ENCODE data around the gene MSL3B.

The MSL3B gene

GRCh38 chr2:233854241-233854981 lies 13.8 kb downstream of the MSL3B start, which contains the start of gene HJURP (continued):
- TF ChIP-seq CEBPG (CRISPR knock-in tag; IDR thresholded peaks at IDR 0.05) (no peak), CEBPG (tag; conservative IDR thresholded peaks at IDR 0.05 in 1 of 2, IDR thresholded peaks at IDR 0.05 in 1 of 2) (no peak), BACH1 (tag; IDR thresholded peaks at IDR 0.05) (no peak), ID3 (CRISPR knock-in tag; IDR thresholded peaks at IDR 0.05) (no peak), ID3 (tag; IDR thresholded peaks at IDR 0.05) (no peak), BMI1 (IDR thresholded peaks at IDR 0.05; ENCODE audit: low read length) (no peak), TCF3 (CRISPR knock-in tag; IDR thresholded peaks at IDR 0.05) (peak; percentile 85), GTF2E2 (tag; IDR thresholded peaks at IDR 0.05) (peak; percentile 59; the same call in 1 of the 2 replicates), ZFPM2 (CRISPR knock-in tag; IDR thresholded peaks at IDR 0.05) (no peak), ELF1 (tag; IDR thresholded peaks at IDR 0.05) (no peak), PHTF2 (CRISPR knock-in tag; IDR thresholded peaks at IDR 0.05) (no peak), NFRKB (IDR thresholded peaks at IDR 0.05; ENCODE audit: low read depth) (peak; percentile 66; the same call in 1 of the 2 replicates), PTBP1 (IDR thresholded peaks at IDR 0.05; ENCODE audit: low read depth, low read length) (no peak), HDGF (IDR thresholded peaks at IDR 0.05) (no peak), CCNT2 (IDR thresholded peaks at IDR 0.05; ENCODE audit: borderline replicate concordance, extremely low read depth, insufficient read length, low read depth, low read length) (peak; percentile 21), PATZ1 (CRISPR knock-in tag; IDR thresholded peaks at IDR 0.05; ENCODE audit: borderline replicate concordance) (no peak), CBFB (CRISPR knock-in tag; IDR thresholded peaks at IDR 0.05) (no peak), HMGN3 (IDR thresholded peaks at IDR 0.05; ENCODE audit: borderline replicate concordance, extremely low read depth, insufficient read length, low read depth, low read length) (peak; percentile 86), CTBP1 (IDR thresholded peaks at IDR 0.05; ENCODE audit: borderline replicate concordance) (peak; percentile 70; the same call in 1 of the 2 replicates), TRIM28 (IDR thresholded peaks at IDR 0.05) (no peak), RAD21 (CRISPR knock-in tag; conservative IDR thresholded peaks at IDR 0.05 in 1 of 2, IDR thresholded peaks at IDR 0.05 in 1 of 2) (no peak), CUX1 (CRISPR knock-in tag; IDR thresholded peaks at IDR 0.05) (no peak), DPF2 (IDR thresholded peaks at IDR 0.05) (peak; percentile 84)

Data from K562 (cell line).